GM23338 (cell line): ENCODE measurements around the gene NKX6-1. TPM values are rescaled to one million over a fixed set of nuclear protein-coding genes. Genes with fewer than 3 reads are reported as not detected.

Source experiments
- ATAC-seq: fragments of 200-7000 bp; cut with Tn5 transposase; 3 replicates; pipeline ENCODE4 v1.9.1; 2020
- DNase-seq: peaks from one replicate; pipeline ENCODE4 v3.0.0-alpha.2; 2015; ENCODE audit warnings: low spot score
- H2AFZ ChIP-seq: fragments of 200-600 bp; sonication (generic); 2 replicates; pipeline ENCODE4 v1.8.0; 2016; ENCODE audit warnings: antibody characterized with exemption, mild to moderate bottlenecking, moderate library complexity
- H3F3A ChIP-seq: fragments of 200-600 bp; sonication (generic); replicated peaks from 2 replicates; pipeline ENCODE4 v1.8.0; 2017; ENCODE audit warnings: antibody characterized with exemption, mixed run types, low read depth
- H3K27ac ChIP-seq: fragments of 200-600 bp; sonication (generic); 2 replicates; pipeline ENCODE4 v1.6.1; 2016; ENCODE audit warnings: low read depth
- H3K27me3 ChIP-seq: fragments of 200-600 bp; sonication (generic); 2 replicates; pipeline ENCODE4 v1.8.0; 2016; ENCODE audit warnings: mild to moderate bottlenecking, mixed run types, moderate library complexity; ENCODE audit not compliant: insufficient read depth
- H3K36me3 ChIP-seq: fragments of 200-600 bp; sonication (generic); 2 replicates; pipeline ENCODE4 v1.8.0; 2016; ENCODE audit warnings: mild to moderate bottlenecking; ENCODE audit not compliant: insufficient read depth
- H3K4me1 ChIP-seq: fragments of 200-600 bp; sonication (generic); 2 replicates; pipeline ENCODE4 v1.8.0; 2016; ENCODE audit warnings: mild to moderate bottlenecking, moderate library complexity; ENCODE audit not compliant: insufficient read depth
- H3K4me2 ChIP-seq: fragments of 200-600 bp; sonication (generic); 2 replicates; pipeline ENCODE4 v1.7.1; 2017; ENCODE audit warnings: mixed run types
- H3K4me3 ChIP-seq: fragments of 200-600 bp; sonication (generic); 2 replicates; pipeline ENCODE4 v1.6.1; 2016; ENCODE audit warnings: mixed run types
- H3K79me2 ChIP-seq: fragments of 200-600 bp; sonication (generic); replicated peaks from 2 replicates; pipeline ENCODE4 v1.8.0; 2017; ENCODE audit warnings: mild to moderate bottlenecking; ENCODE audit not compliant: insufficient read depth
- H3K9me2 ChIP-seq: fragments of 200-600 bp; sonication (generic); 2 replicates; pipeline ENCODE4 v1.8.0; 2017; ENCODE audit not compliant: insufficient read depth
- H4K20me1 ChIP-seq: fragments of 200-600 bp; sonication (generic); replicated peaks from 2 replicates; pipeline ENCODE4 v1.8.0; 2017; ENCODE audit warnings: mild to moderate bottlenecking; ENCODE audit not compliant: insufficient read depth
- H3K27ac Mint-ChIP-seq: 2 replicates; pipeline ENCODE4 v1.8.0; 2020; ENCODE audit warnings: inconsistent platforms, mild to moderate bottlenecking, moderate library complexity, mixed read lengths
- H3K27me3 Mint-ChIP-seq: 3 replicates; pipeline ENCODE4 v1.8.0; 2022; ENCODE audit warnings: low read depth, mild to moderate bottlenecking, moderate library complexity, mixed read lengths, inconsistent platforms; ENCODE audit not compliant: insufficient read depth, poor library complexity
- H3K36me3 Mint-ChIP-seq: 3 replicates; pipeline ENCODE4 v1.8.0; 2021; ENCODE audit warnings: low read depth, mild to moderate bottlenecking, inconsistent platforms, moderate library complexity, mixed read lengths
- H3K4me1 Mint-ChIP-seq: 3 replicates; pipeline ENCODE4 v1.8.0; 2020; ENCODE audit warnings: mild to moderate bottlenecking, inconsistent platforms, mixed read lengths
- H3K4me3 Mint-ChIP-seq: 3 replicates; pipeline ENCODE4 v1.8.0; 2021; ENCODE audit warnings: moderate library complexity, mild to moderate bottlenecking, inconsistent platforms, mixed read lengths
- H3K9me3 Mint-ChIP-seq: 3 replicates; pipeline ENCODE4 v1.8.0; 2020; ENCODE audit warnings: moderate library complexity, mild to moderate bottlenecking, inconsistent platforms, mixed read lengths
- ETS1 ChIP-seq: IDR thresholded peaks from 2 replicates; pipeline ENCODE4 v1.6.1; 2016; ENCODE audit warnings: antibody characterized with exemption
- EZH2phosphoT487 ChIP-seq: fragments of 200-600 bp; sonication (generic); IDR thresholded peaks from one replicate; pipeline ENCODE4 v1.8.1; 2018; ENCODE audit warnings: antibody characterized with exemption; ENCODE audit not compliant: unreplicated experiment
- JUNB ChIP-seq: IDR thresholded peaks from one replicate; pipeline ENCODE4 v1.6.1; 2016; ENCODE audit warnings: antibody characterized with exemption; ENCODE audit not compliant: unreplicated experiment
- NANOG ChIP-seq: IDR thresholded peaks from 2 replicates; pipeline ENCODE4 v1.6.1; 2016; ENCODE audit warnings: antibody characterized with exemption, borderline replicate concordance
- REST ChIP-seq: IDR thresholded peaks from one replicate; pipeline ENCODE4 v1.6.1; 2018; ENCODE audit warnings: antibody characterized with exemption; ENCODE audit not compliant: unreplicated experiment
- STAT1 ChIP-seq: IDR thresholded peaks from one replicate; pipeline ENCODE4 v1.6.1; 2016; ENCODE audit warnings: antibody characterized with exemption; ENCODE audit not compliant: unreplicated experiment
- ZNF114 ChIP-seq: fragments of 250-450 bp; sonication (Bioruptor Pico); IDR thresholded peaks from 2 replicates; pipeline ENCODE4 v1.5.0; 2020; ENCODE audit warnings: mild to moderate bottlenecking, moderate library complexity
- ZNF331 ChIP-seq: fragments of 250-450 bp; sonication (Bioruptor Pico); IDR thresholded peaks from 2 replicates; pipeline ENCODE4 v1.5.0; 2020; ENCODE audit warnings: low read depth, mild to moderate bottlenecking, moderate library complexity
- polyA plus RNA-seq: library from polyadenylated mRNA; unstranded; fragments of >200 nt; fragmentation: Nextera tagmentation; extraction: Ambion mirVana; gene quantifications from 2 replicates; pipeline ENCODE4 v1.2.1, GENCODE V29; 2016
- total RNA-seq: library from RNA; depleted of rRNA; stranded (reverse); fragments of >200 nt; shearing (Covaris generic); gene quantifications from 2 replicates; pipeline ENCODE4 v1.2.3, GENCODE V29; 2014

NKX6-1 gene
- total and polyA plus RNA-seq, 2 experiments from 2014 or later = 0.07 TPM; not detected in 1

- TF ChIP-seq ETS1 (no peak), EZH2phosphoT487 (no peak)
Measured at GRCh38 chr4:84515075-84515474, 16.0 kb upstream of the NKX6-1 start (continued).

GRCh38 chr4:84512277-84512676 lies 13.2 kb upstream of the NKX6-1 start:
- H3K79me2 ChIP-seq = no peaks in the 10 kb centered on the region
- no peak overlapping the region for H3K27ac Mint-ChIP-seq
- no peak overlapping the region for H3K27ac ChIP-seq
- no peaks in the 10 kb centered on the region for H3K9me3 Mint-ChIP-seq
- H3K27me3 Mint-ChIP-seq = peaks cover 3% of the 10 kb centered on the region
- H3K36me3 Mint-ChIP-seq = no peaks in the 10 kb centered on the region
- no peak overlapping the region for H3K4me2 ChIP-seq
- DNase-seq = no peak
- H3K27me3 ChIP-seq = no peaks in the 10 kb centered on the region
- no peak overlapping the region for H3K4me3 Mint-ChIP-seq
- no peaks in the 10 kb centered on the region for H3F3A ChIP-seq
- no peaks in the 10 kb centered on the region for H4K20me1 ChIP-seq
- no peak for ATAC-seq
- H3K36me3 ChIP-seq = no peaks in the 10 kb centered on the region
- TF ChIP-seq EZH2phosphoT487 (no peak), ZNF114 (CRISPR knock-in tag) (no peak), STAT1 (no peak)
- H3K4me1 Mint-ChIP-seq = peaks cover 11% of the 10 kb centered on the region
- no peak overlapping the region for H2AFZ ChIP-seq
- H3K4me1 ChIP-seq = peaks cover 3% of the 10 kb centered on the region
- H3K4me3 ChIP-seq = no peak overlapping the region
- H3K9me2 ChIP-seq = no peaks in the 10 kb centered on the region

GRCh38 chr4:84511703-84512102 lies 12.6 kb upstream of the NKX6-1 start:
- H3K4me3 Mint-ChIP-seq = no peak overlapping the region
- Histone ChIP-seq H3K79me2 (no peaks in the 10 kb centered on the region), H2AFZ (no peak overlapping the region), H3K36me3 (no peaks in the 10 kb centered on the region), H3K4me3 (no peak overlapping the region), H3K27me3 (no peaks in the 10 kb centered on the region), H3K9me2 (no peaks in the 10 kb centered on the region), H3K4me2 (no peak overlapping the region), H3K27ac (no peak overlapping the region), H3K4me1 (peaks cover 3% of the 10 kb centered on the region), H3F3A (no peaks in the 10 kb centered on the region), H4K20me1 (no peaks in the 10 kb centered on the region)
- TF ChIP-seq REST (no peak), ETS1 (no peak), JUNB (no peak), NANOG (no peak), ZNF331 (CRISPR knock-in tag) (no peak)
- H3K27ac Mint-ChIP-seq = no peak overlapping the region
- ATAC-seq (no peak), DNase-seq (no peak)
- no peaks in the 10 kb centered on the region for H3K9me3 Mint-ChIP-seq
- H3K4me1 Mint-ChIP-seq = peaks cover 11% of the 10 kb centered on the region
- no peaks in the 10 kb centered on the region for H3K36me3 Mint-ChIP-seq
- peaks cover 3% of the 10 kb centered on the region for H3K27me3 Mint-ChIP-seq
